HEK293 (cell line): Measurements from ENCODE around the gene PCSK2.

Experiments used
- CTCF ChIA-PET: fragments of 350-600 bp; formaldehyde crosslinking; extraction: SDS; loops from one replicate; lab custom pipeline; 2021; ENCODE audit warnings: antibody characterized with exemption; lab: Yijun Ruan, JAX
- POLR2A ChIA-PET: fragments of 300-600 bp; formaldehyde crosslinking; extraction: SDS; loops from one replicate; lab custom pipeline; 2020; ENCODE audit warnings: antibody characterized with exemption, inconsistent platforms; lab: Yijun Ruan, JAX
- H3K27ac ChIP-seq: fragments of 200-500 bp; sonication (Bioruptor generic); 2 replicates; pipeline ENCODE4 v1.5.1; 2014; ENCODE audit warnings: low read depth, low read length, control low read depth, inconsistent platforms; ENCODE audit errors: extremely low read depth
- H3K36me3 ChIP-seq, 2 experiments: fragments of 200-500 bp in 1 of 2; sonication (Bioruptor generic) in 1 of 2; 1 replicate in 1 of 2; 2 replicates in 1 of 2; pipeline ENCODE4 v1.5.1; 2014 to 2017; ENCODE audit warnings: inconsistent platforms in 2 of 2, low read length in 2 of 2; ENCODE audit not compliant: control insufficient read depth in 2 of 2, insufficient read depth in 1 of 2
- H3K4me1 ChIP-seq: fragments of 200-500 bp; sonication (Bioruptor generic); 2 replicates; pipeline ENCODE4 v1.5.1; 2014; ENCODE audit warnings: mild to moderate bottlenecking, low read length, inconsistent platforms; ENCODE audit not compliant: control insufficient read depth, insufficient read depth
- H3K4me3 ChIP-seq: 2 replicates; pipeline ENCODE4 v1.5.1; 2011; ENCODE audit warnings: low read depth, mild to moderate bottlenecking, control low read depth, low read length, moderate library complexity
- H3K9me3 ChIP-seq: fragments of 200-500 bp; sonication (Bioruptor generic); 2 replicates; pipeline ENCODE4 v1.5.1; 2014; ENCODE audit warnings: low read depth, low read length, inconsistent platforms; ENCODE audit not compliant: control insufficient read depth, insufficient read depth
- MYNN ChIP-seq: fragments of 450-650 bp; formaldehyde crosslinking; IDR thresholded peaks from 2 replicates; pipeline ENCODE4 v1.5.1; 2016; ENCODE audit warnings: missing biosample characterization, missing genetic modification characterization, borderline replicate concordance
- MZF1 ChIP-seq: fragments of 450-650 bp; formaldehyde crosslinking; IDR thresholded peaks from 2 replicates; pipeline ENCODE4 v1.5.1; 2017; ENCODE audit warnings: missing biosample characterization, missing genetic modification characterization, borderline replicate concordance
- OSR2 ChIP-seq: fragments of 450-650 bp; formaldehyde crosslinking; IDR thresholded peaks from 2 replicates; pipeline ENCODE4 v1.5.1; 2016; ENCODE audit warnings: missing biosample characterization, missing genetic modification characterization
- SETDB1 ChIP-seq: IDR thresholded peaks from one replicate; pipeline ENCODE4 v1.6.1; 2017; ENCODE audit warnings: mild to moderate bottlenecking, low read length, moderate library complexity, mixed read lengths; ENCODE audit not compliant: insufficient read length
- TRIM28 ChIP-seq: IDR thresholded peaks from 2 replicates; pipeline ENCODE4 v1.6.1; 2011; ENCODE audit warnings: low read length, control low read depth, borderline replicate concordance
- ZFP3 ChIP-seq: fragments of 450-650 bp; formaldehyde crosslinking; IDR thresholded peaks from 2 replicates; pipeline ENCODE4 v1.5.1; 2016; ENCODE audit warnings: low read depth, missing biosample characterization, missing genetic modification characterization
- ZFP37 ChIP-seq: fragments of 450-650 bp; formaldehyde crosslinking; IDR thresholded peaks from 2 replicates; pipeline ENCODE4 v1.5.1; 2016; ENCODE audit warnings: missing biosample characterization, missing genetic modification characterization
- ZNF157 ChIP-seq: fragments of 450-650 bp; formaldehyde crosslinking; IDR thresholded peaks from 2 replicates; pipeline ENCODE4 v1.5.1; 2016; ENCODE audit warnings: missing biosample characterization, missing genetic modification characterization
- ZNF184 ChIP-seq: fragments of 450-650 bp; IDR thresholded peaks from 2 replicates; pipeline ENCODE4 v1.5.1; 2018; ENCODE audit warnings: missing biosample characterization, mild to moderate bottlenecking, missing genetic modification characterization
- ZNF2 ChIP-seq: fragments of 450-650 bp; formaldehyde crosslinking; IDR thresholded peaks from 2 replicates; pipeline ENCODE4 v1.5.1; 2016; ENCODE audit warnings: missing biosample characterization, missing genetic modification characterization
- ZNF354C ChIP-seq: fragments of 450-650 bp; formaldehyde crosslinking; IDR thresholded peaks from 2 replicates; pipeline ENCODE4 v1.5.1; 2016; ENCODE audit warnings: missing biosample characterization, missing genetic modification characterization, low read depth, borderline replicate concordance
- ZNF37A ChIP-seq: fragments of 450-650 bp; IDR thresholded peaks from 2 replicates; pipeline ENCODE4 v1.5.1; 2018; ENCODE audit warnings: missing biosample characterization, missing genetic modification characterization
- ZNF394 ChIP-seq: fragments of 450-650 bp; formaldehyde crosslinking; IDR thresholded peaks from 2 replicates; pipeline ENCODE4 v1.5.1; 2016; ENCODE audit warnings: missing biosample characterization, missing genetic modification characterization, mild to moderate bottlenecking, moderate library complexity, borderline replicate concordance
- ZNF48 ChIP-seq: fragments of 450-650 bp; formaldehyde crosslinking; IDR thresholded peaks from 2 replicates; pipeline ENCODE4 v1.5.1; 2016; ENCODE audit warnings: missing biosample characterization, missing genetic modification characterization
- ZNF549 ChIP-seq: fragments of 450-650 bp; IDR thresholded peaks from 2 replicates; pipeline ENCODE4 v1.5.1; 2018; ENCODE audit warnings: missing biosample characterization, missing genetic modification characterization, mild to moderate bottlenecking, inconsistent platforms, moderate library complexity
- ZNF664 ChIP-seq: fragments of 450-650 bp; formaldehyde crosslinking; IDR thresholded peaks from 2 replicates; pipeline ENCODE4 v1.5.1; 2016; ENCODE audit warnings: missing biosample characterization, missing genetic modification characterization
- ZNF670 ChIP-seq: fragments of 450-650 bp; formaldehyde crosslinking; IDR thresholded peaks from 2 replicates; pipeline ENCODE4 v1.5.1; 2016; ENCODE audit warnings: missing biosample characterization, missing genetic modification characterization, low read depth
- ZNF701 ChIP-seq: fragments of 450-650 bp; formaldehyde crosslinking; IDR thresholded peaks from 2 replicates; pipeline ENCODE4 v1.5.1; 2016; ENCODE audit warnings: missing biosample characterization, missing genetic modification characterization
- ZNF747 ChIP-seq: fragments of 450-650 bp; formaldehyde crosslinking; IDR thresholded peaks from 2 replicates; pipeline ENCODE4 v1.5.1; 2016; ENCODE audit warnings: missing biosample characterization, missing genetic modification characterization
- ZNF76 ChIP-seq: fragments of 450-650 bp; formaldehyde crosslinking; IDR thresholded peaks from 2 replicates; pipeline ENCODE4; 2016; ENCODE audit warnings: low read depth, missing biosample characterization, missing genetic modification characterization, borderline replicate concordance
- ZSCAN23 ChIP-seq: fragments of 450-650 bp; formaldehyde crosslinking; IDR thresholded peaks from 2 replicates; pipeline ENCODE4 v1.5.1; 2016; ENCODE audit warnings: missing biosample characterization, missing genetic modification characterization
- TF ChIP-seq, protein P1 (sequence below): fragments of 450-650 bp; formaldehyde crosslinking; conservative IDR thresholded peaks from 2 replicates; pipeline ENCODE4 v1.5.1; 2016; ENCODE audit warnings: low read depth, missing biosample characterization, missing genetic modification characterization
- TF ChIP-seq, protein P2 (sequence below): fragments of 450-650 bp; formaldehyde crosslinking; IDR thresholded peaks from 2 replicates; pipeline ENCODE4 v1.5.1; 2016; ENCODE audit warnings: missing biosample characterization, missing genetic modification characterization
- TF ChIP-seq, protein P3 (sequence below): fragments of 450-650 bp; formaldehyde crosslinking; IDR thresholded peaks from 2 replicates; pipeline ENCODE4 v1.5.1; 2017; ENCODE audit warnings: missing biosample characterization, missing genetic modification characterization
- TF ChIP-seq, protein P4 (sequence below): fragments of 450-650 bp; formaldehyde crosslinking; IDR thresholded peaks from 2 replicates; pipeline ENCODE4 v1.5.1; 2016; ENCODE audit warnings: missing biosample characterization, missing genetic modification characterization, low read depth
- TF ChIP-seq, protein P5 (sequence below): fragments of 450-650 bp; formaldehyde crosslinking; IDR thresholded peaks from 2 replicates; pipeline ENCODE4 v1.5.1; 2016; ENCODE audit warnings: missing biosample characterization, missing genetic modification characterization, borderline replicate concordance

The PCSK2 gene

DNA sequence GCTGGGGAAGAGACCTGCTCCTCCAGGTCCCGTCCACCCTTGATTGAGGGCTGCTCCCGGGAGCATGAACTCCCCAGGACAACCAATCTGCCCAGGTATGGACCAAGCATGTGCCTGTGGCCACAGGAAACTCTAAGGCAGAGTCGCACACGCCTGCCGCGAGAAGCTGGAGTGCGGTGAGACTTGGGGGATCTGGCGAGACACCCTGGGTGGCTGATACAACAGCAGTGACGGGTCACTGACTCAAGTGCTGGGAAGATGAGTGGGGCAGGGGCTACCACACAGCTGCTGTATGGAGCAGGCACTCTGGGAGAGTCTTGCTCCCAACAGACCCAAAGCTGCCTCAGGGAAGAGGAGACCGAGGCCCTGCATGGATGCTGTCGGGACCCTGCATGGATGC is 264.2 kb downstream of the PCSK2 start:
- TF ChIP-seq ZFP3 (tag by site-specific recombination), result no peak
- TF ChIP-seq, protein P1, sequence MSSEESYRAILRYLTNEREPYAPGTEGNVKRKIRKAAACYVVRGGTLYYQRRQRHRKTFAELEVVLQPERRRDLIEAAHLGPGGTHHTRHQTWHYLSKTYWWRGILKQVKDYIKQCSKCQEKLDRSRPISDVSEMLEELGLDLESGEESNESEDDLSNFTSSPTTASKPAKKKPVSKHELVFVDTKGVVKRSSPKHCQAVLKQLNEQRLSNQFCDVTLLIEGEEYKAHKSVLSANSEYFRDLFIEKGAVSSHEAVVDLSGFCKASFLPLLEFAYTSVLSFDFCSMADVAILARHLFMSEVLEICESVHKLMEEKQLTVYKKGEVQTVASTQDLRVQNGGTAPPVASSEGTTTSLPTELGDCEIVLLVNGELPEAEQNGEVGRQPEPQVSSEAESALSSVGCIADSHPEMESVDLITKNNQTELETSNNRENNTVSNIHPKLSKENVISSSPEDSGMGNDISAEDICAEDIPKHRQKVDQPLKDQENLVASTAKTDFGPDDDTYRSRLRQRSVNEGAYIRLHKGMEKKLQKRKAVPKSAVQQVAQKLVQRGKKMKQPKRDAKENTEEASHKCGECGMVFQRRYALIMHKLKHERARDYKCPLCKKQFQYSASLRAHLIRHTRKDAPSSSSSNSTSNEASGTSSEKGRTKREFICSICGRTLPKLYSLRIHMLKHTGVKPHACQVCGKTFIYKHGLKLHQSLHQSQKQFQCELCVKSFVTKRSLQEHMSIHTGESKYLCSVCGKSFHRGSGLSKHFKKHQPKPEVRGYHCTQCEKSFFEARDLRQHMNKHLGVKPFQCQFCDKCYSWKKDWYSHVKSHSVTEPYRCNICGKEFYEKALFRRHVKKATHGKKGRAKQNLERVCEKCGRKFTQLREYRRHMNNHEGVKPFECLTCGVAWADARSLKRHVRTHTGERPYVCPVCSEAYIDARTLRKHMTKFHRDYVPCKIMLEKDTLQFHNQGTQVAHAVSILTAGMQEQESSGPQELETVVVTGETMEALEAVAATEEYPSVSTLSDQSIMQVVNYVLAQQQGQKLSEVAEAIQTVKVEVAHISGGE (tag by site-specific recombination), result no peak
- no peak for TF ChIP-seq ZNF184
- TF ChIP-seq ZSCAN23, result no peak
- TF ChIP-seq OSR2, result no peak
- no peak for TF ChIP-seq ZNF549
- no peak for TF ChIP-seq MYNN
- no peak for TF ChIP-seq ZNF48
- TF ChIP-seq ZNF2 (tag by site-specific recombination), result no peak
- no peak for TF ChIP-seq ZNF157
- TF ChIP-seq ZNF664 (tag by site-specific recombination), result no peak
- no peak for TF ChIP-seq ZNF670 (tag by site-specific recombination)
- no peak for TF ChIP-seq ZNF354C (tag by site-specific recombination)
- TF ChIP-seq, protein P2, sequence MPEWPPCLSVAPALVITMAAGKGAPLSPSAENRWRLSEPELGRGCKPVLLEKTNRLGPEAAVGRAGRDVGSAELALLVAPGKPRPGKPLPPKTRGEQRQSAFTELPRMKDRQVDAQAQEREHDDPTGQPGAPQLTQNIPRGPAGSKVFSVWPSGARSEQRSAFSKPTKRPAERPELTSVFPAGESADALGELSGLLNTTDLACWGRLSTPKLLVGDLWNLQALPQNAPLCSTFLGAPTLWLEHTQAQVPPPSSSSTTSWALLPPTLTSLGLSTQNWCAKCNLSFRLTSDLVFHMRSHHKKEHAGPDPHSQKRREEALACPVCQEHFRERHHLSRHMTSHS (tag by site-specific recombination), result no peak
- no peak for TF ChIP-seq ZNF76
- no peak for TF ChIP-seq MZF1 (tag by site-specific recombination)
- no peak for TF ChIP-seq ZNF37A
- TF ChIP-seq SETDB1, result no peak
- no peak for TF ChIP-seq TRIM28
- TF ChIP-seq ZNF701 (tag by site-specific recombination), result no peak
- POLR2A ChIA-PET, result no interaction called here
- CTCF ChIA-PET, result interaction anchor here (1.2 kb wide), 1 partner anchor 14 kb away, joined by 5 read pairs; no protein-coding TSS in a partner anchor
- no peak overlapping the region for H3K27ac ChIP-seq
- H3K36me3 ChIP-seq, result no peaks in the 10 kb centered on the region
- no peak overlapping the region for H3K4me3 ChIP-seq
- no peaks in the 10 kb centered on the region for H3K4me1 ChIP-seq
- no peaks in the 10 kb centered on the region for H3K9me3 ChIP-seq

DNA sequence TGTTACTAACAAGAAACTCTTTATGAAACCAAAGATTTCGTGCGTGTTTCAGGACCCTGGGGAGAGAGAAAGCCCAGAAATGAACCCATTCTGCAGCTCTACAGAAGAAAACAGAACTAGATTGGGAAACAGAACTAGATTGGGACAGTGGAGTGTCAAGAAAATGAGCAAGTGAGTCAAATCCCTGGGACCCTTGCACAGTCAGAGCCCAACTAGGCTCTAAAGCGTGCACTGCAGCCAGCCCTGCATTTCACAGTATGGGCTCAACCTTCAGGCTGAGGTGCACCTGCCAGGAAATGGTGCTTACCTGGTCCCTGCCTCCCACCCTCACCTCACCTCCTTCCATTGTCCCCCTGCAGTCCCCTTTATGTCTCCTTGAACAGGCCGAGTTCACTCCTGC is 264.6 kb downstream of the PCSK2 start:
- TF ChIP-seq ZNF701 (tag by site-specific recombination) (no peak), ZNF747 (tag by site-specific recombination) (no peak), ZNF394 (tag by site-specific recombination) (no peak), ZFP37 (tag by site-specific recombination) (no peak)
- TF ChIP-seq, protein P3, sequence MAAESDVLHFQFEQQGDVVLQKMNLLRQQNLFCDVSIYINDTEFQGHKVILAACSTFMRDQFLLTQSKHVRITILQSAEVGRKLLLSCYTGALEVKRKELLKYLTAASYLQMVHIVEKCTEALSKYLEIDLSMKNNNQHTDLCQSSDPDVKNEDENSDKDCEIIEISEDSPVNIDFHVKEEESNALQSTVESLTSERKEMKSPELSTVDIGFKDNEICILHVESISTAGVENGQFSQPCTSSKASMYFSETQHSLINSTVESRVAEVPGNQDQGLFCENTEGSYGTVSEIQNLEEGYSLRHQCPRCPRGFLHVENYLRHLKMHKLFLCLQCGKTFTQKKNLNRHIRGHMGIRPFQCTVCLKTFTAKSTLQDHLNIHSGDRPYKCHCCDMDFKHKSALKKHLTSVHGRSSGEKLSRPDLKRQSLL (tag by site-specific recombination), result no peak
- TF ChIP-seq, protein P4, sequence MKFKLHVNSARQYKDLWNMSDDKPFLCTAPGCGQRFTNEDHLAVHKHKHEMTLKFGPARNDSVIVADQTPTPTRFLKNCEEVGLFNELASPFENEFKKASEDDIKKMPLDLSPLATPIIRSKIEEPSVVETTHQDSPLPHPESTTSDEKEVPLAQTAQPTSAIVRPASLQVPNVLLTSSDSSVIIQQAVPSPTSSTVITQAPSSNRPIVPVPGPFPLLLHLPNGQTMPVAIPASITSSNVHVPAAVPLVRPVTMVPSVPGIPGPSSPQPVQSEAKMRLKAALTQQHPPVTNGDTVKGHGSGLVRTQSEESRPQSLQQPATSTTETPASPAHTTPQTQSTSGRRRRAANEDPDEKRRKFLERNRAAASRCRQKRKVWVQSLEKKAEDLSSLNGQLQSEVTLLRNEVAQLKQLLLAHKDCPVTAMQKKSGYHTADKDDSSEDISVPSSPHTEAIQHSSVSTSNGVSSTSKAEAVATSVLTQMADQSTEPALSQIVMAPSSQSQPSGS (tag by site-specific recombination), result no peak
- TF ChIP-seq, protein P5, sequence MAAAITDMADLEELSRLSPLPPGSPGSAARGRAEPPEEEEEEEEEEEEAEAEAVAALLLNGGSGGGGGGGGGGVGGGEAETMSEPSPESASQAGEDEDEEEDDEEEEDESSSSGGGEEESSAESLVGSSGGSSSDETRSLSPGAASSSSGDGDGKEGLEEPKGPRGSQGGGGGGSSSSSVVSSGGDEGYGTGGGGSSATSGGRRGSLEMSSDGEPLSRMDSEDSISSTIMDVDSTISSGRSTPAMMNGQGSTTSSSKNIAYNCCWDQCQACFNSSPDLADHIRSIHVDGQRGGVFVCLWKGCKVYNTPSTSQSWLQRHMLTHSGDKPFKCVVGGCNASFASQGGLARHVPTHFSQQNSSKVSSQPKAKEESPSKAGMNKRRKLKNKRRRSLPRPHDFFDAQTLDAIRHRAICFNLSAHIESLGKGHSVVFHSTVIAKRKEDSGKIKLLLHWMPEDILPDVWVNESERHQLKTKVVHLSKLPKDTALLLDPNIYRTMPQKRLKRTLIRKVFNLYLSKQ (tag by site-specific recombination), result no peak
- ChIA-PET POLR2A (no interaction called here), CTCF (interaction anchor here (1.2 kb wide), 1 partner anchor 13 kb away, joined by 5 read pairs; no protein-coding TSS in a partner anchor)
- H3K27ac ChIP-seq, result no peak overlapping the region
- H3K36me3 ChIP-seq, result no peaks in the 10 kb centered on the region
- no peaks in the 10 kb centered on the region for H3K9me3 ChIP-seq
- no peaks in the 10 kb centered on the region for H3K4me1 ChIP-seq
- H3K4me3 ChIP-seq, result no peak overlapping the region
